Hepatocyte (in vitro differentiated cells): ENCODE measurements around the gene RBM19.

Experiments
- EZH2 ChIP-seq: fragments of 200-600 bp; sonication (generic); IDR thresholded peaks from 2 replicates; pipeline ENCODE4 v1.6.1; 2016; ENCODE audit warnings: antibody characterized with exemption, mild to moderate bottlenecking, borderline replicate concordance
- TF ChIP-seq, protein P1 (sequence below): fragments of 200-600 bp; sonication (generic); IDR thresholded peaks from 2 replicates; pipeline ENCODE4 v1.5.1; 2016; ENCODE audit warnings: antibody characterized with exemption, mild to moderate bottlenecking; ENCODE audit not compliant: poor library complexity

GRCh38 chr12:113835433-113835832 is 130.7 kb downstream of the RBM19 start:
- TF ChIP-seq, protein P1, sequence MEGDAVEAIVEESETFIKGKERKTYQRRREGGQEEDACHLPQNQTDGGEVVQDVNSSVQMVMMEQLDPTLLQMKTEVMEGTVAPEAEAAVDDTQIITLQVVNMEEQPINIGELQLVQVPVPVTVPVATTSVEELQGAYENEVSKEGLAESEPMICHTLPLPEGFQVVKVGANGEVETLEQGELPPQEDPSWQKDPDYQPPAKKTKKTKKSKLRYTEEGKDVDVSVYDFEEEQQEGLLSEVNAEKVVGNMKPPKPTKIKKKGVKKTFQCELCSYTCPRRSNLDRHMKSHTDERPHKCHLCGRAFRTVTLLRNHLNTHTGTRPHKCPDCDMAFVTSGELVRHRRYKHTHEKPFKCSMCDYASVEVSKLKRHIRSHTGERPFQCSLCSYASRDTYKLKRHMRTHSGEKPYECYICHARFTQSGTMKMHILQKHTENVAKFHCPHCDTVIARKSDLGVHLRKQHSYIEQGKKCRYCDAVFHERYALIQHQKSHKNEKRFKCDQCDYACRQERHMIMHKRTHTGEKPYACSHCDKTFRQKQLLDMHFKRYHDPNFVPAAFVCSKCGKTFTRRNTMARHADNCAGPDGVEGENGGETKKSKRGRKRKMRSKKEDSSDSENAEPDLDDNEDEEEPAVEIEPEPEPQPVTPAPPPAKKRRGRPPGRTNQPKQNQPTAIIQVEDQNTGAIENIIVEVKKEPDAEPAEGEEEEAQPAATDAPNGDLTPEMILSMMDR, result no peak
- TF ChIP-seq EZH2, result no peak
